HG02884 (cell line): ENCODE measurements around the gene NCCRP1.

Source experiments
- ATAC-seq: cut with Tn5 transposase; IDR thresholded peaks from one replicate; pipeline ENCODE4 v1.9.1; 2021; ENCODE audit warnings: mild to moderate bottlenecking, moderate library complexity; ENCODE audit not compliant: unreplicated experiment

NCCRP1 gene

DNA sequence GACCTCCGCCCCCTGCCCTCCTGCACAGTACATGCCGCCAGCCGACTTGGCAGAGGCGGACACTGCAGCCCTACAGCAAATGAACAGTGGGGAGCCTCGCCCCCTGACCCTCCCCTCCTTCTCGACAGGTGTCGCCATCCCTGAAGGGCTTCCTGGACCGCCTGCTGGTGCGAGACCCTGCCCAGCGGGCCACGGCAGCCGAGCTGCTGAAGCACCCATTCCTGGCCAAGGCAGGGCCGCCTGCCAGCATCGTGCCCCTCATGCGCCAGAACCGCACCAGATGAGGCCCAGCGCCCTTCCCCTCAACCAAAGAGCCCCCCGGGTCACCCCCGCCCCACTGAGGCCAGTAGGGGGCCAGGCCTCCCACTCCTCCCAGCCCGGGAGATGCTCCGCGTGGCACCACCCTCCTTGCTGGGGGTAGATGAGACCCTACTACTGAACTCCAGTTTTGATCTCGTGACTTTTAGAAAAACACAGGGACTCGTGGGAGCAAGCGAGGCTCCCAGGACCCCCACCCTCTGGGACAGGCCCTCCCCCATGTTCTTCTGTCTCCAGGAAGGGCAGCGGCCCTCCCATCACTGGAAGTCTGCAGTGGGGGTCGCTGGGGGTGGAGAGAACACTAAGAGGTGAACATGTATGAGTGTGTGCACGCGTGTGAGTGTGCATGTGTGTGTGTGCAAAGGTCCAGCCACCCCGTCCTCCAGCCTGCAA lies 18.3 kb upstream of the NCCRP1 start:
- ATAC-seq: no peak

DNA sequence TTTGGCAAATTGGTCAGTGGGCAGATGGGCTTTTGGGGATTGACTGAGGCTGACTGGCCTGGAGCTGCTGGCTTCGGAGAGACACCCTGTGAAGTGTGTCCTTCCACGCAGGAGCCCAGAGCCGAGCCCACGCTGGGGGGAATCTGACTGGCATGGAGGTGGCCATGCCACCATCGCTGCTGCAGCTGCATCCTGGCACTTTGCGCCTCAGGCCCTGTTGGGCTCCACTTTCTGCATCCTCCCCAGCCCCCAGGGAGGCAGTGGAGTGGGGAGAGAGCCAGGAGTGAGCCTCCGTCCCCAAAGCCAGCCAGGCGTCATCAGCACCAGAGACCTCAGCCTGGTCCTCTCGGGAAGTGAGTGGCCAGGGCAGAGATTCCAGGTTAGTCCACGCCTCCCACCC lies 17.0 kb upstream of the NCCRP1 start:
- ATAC-seq: no peak

DNA sequence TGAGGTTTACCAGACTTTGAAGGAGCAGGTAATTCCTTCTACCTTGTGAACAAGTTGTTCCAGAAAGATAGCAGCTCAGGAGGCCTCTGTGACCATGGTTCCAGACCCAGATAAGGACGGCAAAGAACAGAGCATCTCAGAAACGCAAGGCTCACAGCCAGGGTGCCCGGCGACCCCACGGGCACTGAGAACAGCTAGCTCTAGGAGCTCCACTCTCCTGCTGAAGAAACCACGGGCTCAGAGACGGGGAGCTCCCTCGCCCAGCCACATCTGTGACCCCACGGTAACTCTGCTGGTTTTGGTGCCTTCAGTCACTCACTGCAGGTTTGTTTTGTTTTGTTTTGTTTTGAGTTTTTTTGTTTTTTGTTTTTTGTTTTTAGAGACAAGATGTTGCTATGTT lies 16.0 kb upstream of the NCCRP1 start:
- no peak for ATAC-seq

DNA sequence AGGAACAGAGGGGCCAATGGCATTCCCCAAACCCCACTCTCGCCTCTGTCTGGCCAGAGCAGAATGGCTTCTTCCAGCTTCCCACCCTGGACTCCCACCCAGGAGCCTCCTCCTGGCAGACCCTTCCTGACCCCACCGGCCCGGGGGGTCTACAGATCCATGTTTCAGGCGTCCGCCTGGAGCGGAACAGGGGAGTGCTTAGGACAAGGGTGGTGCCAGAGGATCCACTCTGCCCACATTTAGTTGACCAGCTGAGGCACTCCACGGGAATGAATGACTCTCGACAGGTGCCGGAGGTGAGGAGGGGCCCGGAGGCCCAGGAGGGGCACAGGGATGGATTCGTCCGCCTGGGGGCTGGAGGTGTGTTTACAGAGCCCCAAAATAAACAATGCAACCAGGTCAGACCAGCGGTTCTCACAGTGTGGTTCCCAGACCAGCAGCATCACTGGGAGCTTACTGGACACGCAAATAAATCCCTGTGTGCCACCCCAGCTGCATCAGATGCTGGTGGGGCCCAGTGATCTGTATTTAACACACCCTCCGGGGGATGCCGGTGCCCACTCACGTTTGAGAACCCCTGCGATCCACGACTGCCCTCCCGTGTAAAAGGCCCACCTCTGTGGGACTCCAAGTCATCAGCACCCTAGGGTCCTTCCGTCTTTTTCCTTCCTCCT lies 15.1 kb upstream of the NCCRP1 start:
- no peak for ATAC-seq

DNA sequence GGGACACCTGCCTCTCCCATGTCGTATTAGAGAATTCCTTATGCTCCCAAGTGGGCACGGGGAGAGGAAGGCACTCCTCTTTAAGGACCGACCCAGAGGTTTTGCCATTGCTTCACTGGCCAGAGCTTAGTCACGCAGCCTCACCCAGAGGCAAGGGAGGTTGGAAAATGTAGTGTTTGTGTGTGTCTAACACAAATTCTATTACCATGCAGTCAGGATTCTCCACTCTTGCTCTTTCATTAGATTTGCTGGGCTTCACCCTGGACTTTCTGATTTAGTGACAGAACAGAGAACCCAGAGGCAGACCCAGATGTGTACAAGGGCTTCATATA lies 14.6 kb upstream of the NCCRP1 start:
- no peak for ATAC-seq

- no peak for ATAC-seq
These were observed 13.7 kb upstream of the NCCRP1 start for GRCh38 chr19:39183104-39183503.

GRCh38 chr19:39186391-39186790 lies 10.4 kb upstream of the NCCRP1 start:
- no peak for ATAC-seq

DNA sequence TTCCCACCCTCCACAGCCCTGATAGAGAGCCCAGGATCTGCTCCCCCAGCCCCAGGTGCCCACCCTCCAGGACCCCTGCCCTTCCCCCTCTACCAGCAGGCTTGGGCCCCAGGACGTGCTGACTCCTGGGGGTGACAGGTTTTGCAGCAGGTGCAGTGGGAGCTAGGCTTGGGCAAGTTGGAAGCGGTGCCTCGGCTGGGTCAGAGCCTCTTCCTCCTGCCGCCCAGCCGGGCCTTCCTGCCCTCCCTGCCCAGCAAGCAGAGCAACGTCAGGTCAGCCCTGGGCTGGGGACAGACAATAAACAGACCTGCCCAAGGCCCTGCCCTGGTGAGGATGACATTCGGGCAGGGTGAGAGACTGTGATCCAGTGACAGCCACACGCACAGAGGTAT lies 9.2 kb upstream of the NCCRP1 start:
- no peak for ATAC-seq

DNA sequence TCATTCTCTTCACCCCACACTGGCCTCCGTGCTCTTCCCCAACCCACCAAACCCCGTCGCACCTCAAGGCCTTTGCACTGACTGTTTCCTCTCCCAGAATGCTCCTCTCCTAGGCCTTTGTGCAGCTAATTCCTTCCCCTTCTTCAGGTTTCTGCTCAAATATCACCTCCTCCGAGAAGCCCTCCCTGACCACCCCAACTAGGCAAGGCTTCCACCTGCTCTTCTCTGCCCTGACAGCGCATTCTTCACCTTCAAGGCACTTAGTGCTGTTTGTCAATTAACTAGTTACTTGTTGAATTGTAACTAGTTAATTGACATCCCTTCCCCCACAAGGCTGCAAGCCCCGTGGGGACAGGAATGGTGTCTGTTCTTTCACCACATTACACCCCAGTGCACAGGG lies 7.8 kb upstream of the NCCRP1 start:
- ATAC-seq: no peak

DNA sequence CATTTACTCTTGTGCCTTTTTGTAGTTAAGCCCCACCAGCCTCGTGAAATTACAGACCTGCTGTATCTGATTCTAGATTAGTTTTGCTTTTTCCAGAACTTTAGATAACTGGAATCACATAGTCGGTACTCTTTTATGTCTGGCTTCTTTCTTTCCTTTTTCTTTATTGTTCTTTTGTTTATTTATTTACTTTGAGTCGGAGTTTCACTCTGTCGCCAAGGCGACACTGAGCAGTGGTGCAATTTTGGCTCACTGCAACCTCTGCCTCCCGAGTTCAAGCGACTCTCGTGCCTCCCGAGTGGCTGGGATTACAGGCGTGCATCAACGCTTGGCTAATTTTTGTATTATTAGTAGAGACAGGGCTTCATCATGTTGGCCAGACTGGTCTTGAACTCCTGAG lies 6.0 kb upstream of the NCCRP1 start:
- no peak for ATAC-seq

- ATAC-seq: no peak
These were observed 3.9 kb upstream of the NCCRP1 start for GRCh38 chr19:39192846-39193245.

GRCh38 chr19:39193803-39194202 lies 3.0 kb upstream of the NCCRP1 start:
- ATAC-seq: no peak

GRCh38 chr19:39194832-39195542 lies 1.8 kb upstream of the NCCRP1 start:
- ATAC-seq: no peak

GRCh38 chr19:39195755-39196154 lies 1.0 kb upstream of the NCCRP1 start:
- ATAC-seq: no peak

DNA sequence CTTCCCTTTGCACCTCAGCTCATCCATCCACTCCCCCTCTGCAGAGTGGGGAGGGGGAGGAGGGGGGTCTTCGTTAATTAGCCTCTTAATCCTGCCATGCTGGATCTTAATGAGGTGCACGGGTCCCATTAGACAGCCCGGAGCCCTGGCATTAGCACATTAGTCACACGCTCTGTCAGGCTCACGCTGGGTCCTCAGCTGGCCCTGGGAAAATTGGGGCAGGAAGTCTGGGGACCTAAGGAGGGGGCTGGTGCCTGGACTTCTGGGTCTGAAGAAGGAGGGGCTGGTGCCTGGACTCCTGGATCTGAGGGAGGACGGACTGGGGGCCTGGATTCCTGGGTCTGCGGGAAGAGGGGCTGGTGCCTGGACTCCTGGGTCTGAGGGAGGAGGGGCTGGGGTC lies 444 bp upstream of the NCCRP1 start:
- ATAC-seq: no peak

DNA sequence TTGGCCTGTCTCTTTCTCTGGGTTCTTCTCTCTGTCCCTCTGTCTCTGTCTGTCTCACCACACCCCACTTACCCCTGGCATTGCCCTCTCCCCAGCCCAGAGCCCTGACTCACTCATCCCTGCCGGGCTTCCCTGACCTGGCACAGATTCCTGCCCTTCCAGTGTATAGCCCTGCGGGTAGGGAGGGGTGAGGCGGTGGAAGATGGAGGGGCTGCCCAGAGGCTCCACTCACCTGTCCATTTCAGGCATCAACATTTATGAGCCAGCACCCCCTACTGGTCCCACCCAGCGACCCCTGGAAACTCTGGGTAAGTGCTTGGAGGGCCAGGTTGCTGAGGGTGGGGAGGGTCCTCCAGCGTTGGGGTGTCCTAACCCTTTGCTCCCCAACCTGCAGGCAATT lies 1.0 kb downstream of the NCCRP1 start:
- no peak for ATAC-seq

- ATAC-seq: no peak
These were observed 2.3 kb downstream of the NCCRP1 start for GRCh38 chr19:39199025-39199424.

- ATAC-seq: no peak
These were observed 3.5 kb downstream of the NCCRP1 start for GRCh38 chr19:39200066-39200802.

- ATAC-seq: no peak
These were observed 4.0 kb downstream of the NCCRP1 start for GRCh38 chr19:39200803-39201115.

- ATAC-seq: no peak
These were observed 6.2 kb downstream of the NCCRP1 start for GRCh38 chr19:39202998-39203355.

DNA sequence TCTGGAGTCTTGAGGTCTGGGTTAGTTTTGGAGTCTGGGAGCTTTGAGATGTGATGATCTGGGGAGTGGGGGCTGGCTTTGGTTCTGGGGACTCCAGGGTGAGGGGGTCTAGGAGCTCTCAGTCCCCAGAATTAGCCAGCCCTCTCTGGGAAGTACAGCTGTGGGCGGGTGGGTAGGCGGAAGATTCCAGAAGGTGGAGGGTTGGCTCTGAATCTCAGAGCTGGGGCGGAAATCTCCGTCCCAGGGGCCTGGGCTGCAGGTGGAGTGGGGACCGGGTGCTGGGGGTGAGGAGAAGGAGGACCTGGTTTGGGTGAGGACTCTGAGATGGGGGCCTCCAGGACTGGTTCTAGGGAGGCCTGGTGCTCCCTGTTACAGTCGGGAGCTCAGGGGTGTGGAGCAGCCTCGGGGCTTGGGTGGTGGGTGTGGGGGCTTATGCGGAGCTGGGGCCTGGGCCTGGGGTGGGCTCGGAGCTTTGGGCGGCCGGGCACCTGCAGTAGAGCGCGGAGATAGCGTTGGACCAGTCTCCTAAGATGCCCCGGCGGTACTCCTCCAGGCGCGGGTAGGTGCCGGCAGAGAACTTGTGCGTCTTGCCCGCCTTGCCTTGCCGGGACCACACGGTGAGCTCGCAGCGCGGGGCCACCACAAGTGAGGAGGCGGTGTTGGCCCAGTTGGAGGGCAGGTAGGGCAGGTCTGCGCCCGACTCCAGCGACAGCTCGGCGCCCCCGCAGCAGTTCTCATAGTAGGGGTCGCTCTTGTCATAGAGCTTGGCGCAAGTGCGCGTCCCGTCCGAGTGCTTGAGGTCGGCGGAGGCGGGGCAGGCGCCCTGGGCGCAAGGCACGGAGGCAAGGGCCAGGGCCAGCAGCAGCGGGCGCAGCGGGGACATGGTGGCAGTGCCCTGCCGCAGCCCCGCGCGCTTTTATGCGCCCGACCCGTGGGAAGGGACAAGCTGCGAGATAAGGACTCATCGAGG lies 6.9 kb downstream of the NCCRP1 start, which contains the start of gene SYCN:
SYCN (minus strand) TSS at position 892 of the 970 bp plus-strand sequence; CDS start at position 883, 9 bp downstream.
- ATAC-seq: no peak
